HCT116 (cell line): Measurements from ENCODE around the gene CDKN2B-AS1. TPM values are rescaled to one million over a fixed set of nuclear protein-coding genes. Genes with fewer than 3 reads are reported as not detected.

ENCODE experiments used
- ATAC-seq: fragments of 200-7000 bp; cut with Tn5 transposase; 2 replicates; pipeline ENCODE4 v1.9.1; 2020; ENCODE audit warnings: mild to moderate bottlenecking, moderate library complexity
- BruUV-seq: library from RNA; stranded (reverse); fragments of 400-500 nt; replicated peaks from 2 replicates; lab custom pipeline; 2021; lab: Mats Ljungman, UMichigan
- CTCF ChIA-PET: fragments of 300-600 bp; sonication (Branson Sonifier 250); formaldehyde crosslinking; loops from one replicate; lab custom pipeline; 2021; ENCODE audit warnings: antibody characterized with exemption; lab: Charles Lee
- POLR2A ChIA-PET: fragments of 300-600, 350-600 bp; sonication (Branson Sonifier 250); formaldehyde crosslinking; loops from one replicate; lab custom pipeline; 2021; ENCODE audit warnings: antibody characterized with exemption; lab: Charles Lee
- RAD21 ChIA-PET, 2 experiments: fragments of 300-600 bp; sonication (Branson Sonifier 250); formaldehyde crosslinking; loops; one replicate each; lab custom pipeline; 2023; ENCODE audit warnings: low total read pairs in 2 of 2; ENCODE audit not compliant: uncharacterized antibody in 2 of 2, unreplicated experiment in 2 of 2, low non-redundant PET in 1 of 2; lab: Charles Lee
- DNase-seq: peaks from one replicate; pipeline ENCODE4 v3.0.0-alpha.2; 2010; ENCODE audit warnings: low read depth, low spot score
- H2AFZ ChIP-seq: fragments of 200-600 bp; shearing (Covaris generic), sonication (generic); 2 replicates; pipeline ENCODE4 v1.6.1; 2017; ENCODE audit warnings: low read depth, mixed run types, mixed read lengths, antibody characterized with exemption, low read length; ENCODE audit not compliant: poor library complexity, severe bottlenecking
- H3K27ac ChIP-seq: 2 replicates; pipeline ENCODE4 v1.5.1; 2012; ENCODE audit warnings: low read depth, low read length
- H3K27me3 ChIP-seq: fragments of 200-600 bp; sonication (generic); 2 replicates; pipeline ENCODE4 v1.6.1; 2016; ENCODE audit warnings: mixed run types, low read length, mixed read lengths; ENCODE audit not compliant: insufficient read depth
- H3K36me3 ChIP-seq, 2 experiments: fragments of 200-500 bp in 1 of 2; fragments of 200-600 bp in 1 of 2; sonication (Bioruptor generic) in 1 of 2; sonication (generic) in 1 of 2; 2 replicates each; pipeline versions ENCODE4 v1.5.1 to v1.6.1; 2014 to 2016; ENCODE audit warnings: low read length in 2 of 2, inconsistent platforms in 1 of 2, mixed read lengths in 1 of 2, mixed run types in 1 of 2; ENCODE audit not compliant: insufficient read depth in 2 of 2, control insufficient read depth in 1 of 2
- H3K4me1 ChIP-seq, 2 experiments: fragments of 200-600 bp in 1 of 2; sonication (generic) in 1 of 2; 2 replicates each; pipeline versions ENCODE4 v1.5.1 to v1.6.1; 2012 to 2017; ENCODE audit warnings: low read length in 2 of 2, inconsistent platforms in 1 of 2, mild to moderate bottlenecking in 1 of 2, mixed read lengths in 1 of 2, mixed run types in 1 of 2, moderate library complexity in 1 of 2; ENCODE audit not compliant: insufficient read depth in 2 of 2, control insufficient read depth in 1 of 2
- H3K4me2 ChIP-seq: fragments of 200-600 bp; sonication (generic); 2 replicates; pipeline ENCODE4 v1.6.1; 2017; ENCODE audit warnings: mixed run types, low read length, mixed read lengths
- H3K4me3 ChIP-seq, 2 experiments: fragments of 200-600 bp in 1 of 2; sonication (generic) in 1 of 2; replicated peaks in 1 of 2; 2 replicates each; pipeline ENCODE4 v1.5.1; 2011 to 2016; ENCODE audit warnings: low read length in 2 of 2, control low read depth in 1 of 2, low read depth in 1 of 2, mild to moderate bottlenecking in 1 of 2, mixed read lengths in 1 of 2, mixed run types in 1 of 2
- H3K79me2 ChIP-seq: fragments of 200-600 bp; sonication (generic); 2 replicates; pipeline ENCODE4 v1.6.1; 2017; ENCODE audit warnings: mild to moderate bottlenecking, mixed run types, low read length, moderate library complexity, mixed read lengths; ENCODE audit not compliant: insufficient read depth
- H3K9ac ChIP-seq: fragments of 200-600 bp; sonication (generic); 2 replicates; pipeline ENCODE4 v1.6.1; 2016; ENCODE audit warnings: low read length, mixed read lengths
- H3K9me2 ChIP-seq: fragments of 200-600 bp; sonication (generic), shearing (Covaris generic); 2 replicates; pipeline ENCODE4 v1.6.1; 2017; ENCODE audit warnings: mixed run types, mild to moderate bottlenecking, moderate library complexity; ENCODE audit not compliant: insufficient read depth
- H3K9me3 ChIP-seq, 2 experiments: fragments of 200-500 bp in 1 of 2; fragments of 200-600 bp in 1 of 2; sonication (Bioruptor generic) in 1 of 2; sonication (generic) in 1 of 2; 2 replicates each; pipeline ENCODE4 v1.6.1; 2014 to 2017; ENCODE audit warnings: low read length in 2 of 2, mixed read lengths in 2 of 2, inconsistent platforms in 1 of 2, low read depth in 1 of 2, mild to moderate bottlenecking in 1 of 2, mixed run types in 1 of 2, moderate library complexity in 1 of 2; ENCODE audit not compliant: control insufficient read depth in 1 of 2, insufficient read depth in 1 of 2
- H4K20me1 ChIP-seq: fragments of 200-600 bp; sonication (generic), shearing (Covaris generic); 2 replicates; pipeline ENCODE4 v1.6.1; 2017; ENCODE audit warnings: mixed run types, mild to moderate bottlenecking, moderate library complexity; ENCODE audit not compliant: insufficient read depth
- CBX3 ChIP-seq: IDR thresholded peaks from 2 replicates; pipeline ENCODE4 v1.6.1; 2012; ENCODE audit warnings: low read depth
- CEBPB ChIP-seq: IDR thresholded peaks from 2 replicates; pipeline ENCODE4 v1.6.1; 2012; ENCODE audit warnings: low read depth
- ELF1 ChIP-seq: IDR thresholded peaks from 2 replicates; pipeline ENCODE4 v1.6.1; 2012; ENCODE audit warnings: low read depth, borderline replicate concordance
- EZH2 ChIP-seq: fragments of 200-600 bp; sonication (generic); IDR thresholded peaks from 2 replicates; pipeline ENCODE4 v1.6.1; 2017; ENCODE audit warnings: antibody characterized with exemption, mixed run types
- EZH2phosphoT487 ChIP-seq: fragments of 200-600 bp; IDR thresholded peaks from 2 replicates; pipeline ENCODE4 v1.6.1; 2018; ENCODE audit warnings: antibody characterized with exemption, borderline replicate concordance
- JUND ChIP-seq: IDR thresholded peaks from 2 replicates; pipeline ENCODE4 v1.6.1; 2012
- POLR2A ChIP-seq: IDR thresholded peaks from 2 replicates; pipeline ENCODE4 v1.7.0; 2011; ENCODE audit warnings: borderline replicate concordance; ENCODE audit not compliant: insufficient read depth, insufficient read length; ENCODE audit errors: extremely low read depth
- POLR2AphosphoS5 ChIP-seq: IDR thresholded peaks from 2 replicates; pipeline ENCODE4 v1.6.1; 2011; ENCODE audit warnings: mild to moderate bottlenecking, low read depth, low read length, moderate library complexity
- RAD21 ChIP-seq: IDR thresholded peaks from 2 replicates; pipeline ENCODE4 v1.6.1; 2012; ENCODE audit warnings: low read depth, mild to moderate bottlenecking
- REST ChIP-seq: IDR thresholded peaks from 2 replicates; pipeline ENCODE4 v1.6.1; 2012; ENCODE audit warnings: low read depth
- SIN3A ChIP-seq: IDR thresholded peaks from 2 replicates; pipeline ENCODE4 v1.6.1; 2012; ENCODE audit warnings: low read depth
- SRF ChIP-seq: IDR thresholded peaks from 2 replicates; pipeline ENCODE4 v1.6.1; 2012; ENCODE audit warnings: low read depth
- TCF7L2 ChIP-seq: IDR thresholded peaks from 2 replicates; pipeline ENCODE4 v1.7.0; 2011; ENCODE audit warnings: borderline replicate concordance, inconsistent platforms; ENCODE audit not compliant: insufficient read depth, insufficient read length; ENCODE audit errors: extremely low read depth
- ZBTB33 ChIP-seq: IDR thresholded peaks from 2 replicates; pipeline ENCODE4 v1.6.1; 2011; ENCODE audit warnings: mild to moderate bottlenecking, low read length, moderate library complexity; ENCODE audit not compliant: insufficient replicate concordance; ENCODE audit errors: extremely low read depth
- ZFX ChIP-seq: fragments of 450-650 bp; IDR thresholded peaks from 2 replicates; pipeline ENCODE4 v1.6.1; 2017
- ZNF274 ChIP-seq: fragments of 200-500 bp; sonication (Bioruptor generic); IDR thresholded peaks from 2 replicates; pipeline ENCODE4 v1.6.1; 2014; ENCODE audit warnings: mild to moderate bottlenecking, low read depth, low read length, inconsistent platforms
- intact Hi-C: fragments of 100-400 bp; cut with micrococcal nuclease; formaldehyde crosslinking; loops from 2 replicates; pipeline ENCODE4 v1.10.0; 2022
- total RNA-seq: library from RNA; stranded (reverse); gene quantifications from one replicate; pipeline ENCODE4 v1.2.1, GENCODE V29; 2021; ENCODE audit not compliant: unreplicated experiment
- TF ChIP-seq, protein P1 (sequence below): IDR thresholded peaks from 2 replicates; pipeline ENCODE4 v1.6.1; 2012

The CDKN2B-AS1 gene
- total RNA-seq, 1 experiment from 2014 or later: 1.7 TPM

GRCh38 chr9:21967702-21968101 lies 26.9 kb upstream of the CDKN2B-AS1 start:
- no peaks in the 10 kb centered on the region for H4K20me1 ChIP-seq
- no peak overlapping the region for H2AFZ ChIP-seq
- peaks cover 0 to 17% of the 10 kb centered on the region in 2 experiments; a peak in 1 of 4 replicates for H3K36me3 ChIP-seq
- intact Hi-C loops: no loop called here
- DNase-seq (no peak), ATAC-seq (no peak)
- no peaks in the 10 kb centered on the region for H3K4me1 ChIP-seq
- TF ChIP-seq EZH2 (no peak), ZBTB33 (no peak), EZH2phosphoT487 (no peak), ZNF274 (no peak), ELF1 (no peak), ZFX (no peak), REST (no peak), POLR2AphosphoS5 (no peak), SIN3A (no peak), CBX3 (no peak), CEBPB (no peak), RAD21 (no peak), POLR2A (no peak), SRF (no peak), JUND (no peak), TCF7L2 (no peak)
- TF ChIP-seq, protein P1, sequence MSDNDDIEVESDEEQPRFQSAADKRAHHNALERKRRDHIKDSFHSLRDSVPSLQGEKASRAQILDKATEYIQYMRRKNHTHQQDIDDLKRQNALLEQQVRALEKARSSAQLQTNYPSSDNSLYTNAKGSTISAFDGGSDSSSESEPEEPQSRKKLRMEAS: no peak
- CTCF ChIA-PET: no interaction called here
- H3K9me3 ChIP-seq: no peaks in the 10 kb centered on the region
- POLR2A ChIA-PET: no interaction called here
- H3K9ac ChIP-seq: no peak overlapping the region
- RAD21 ChIA-PET: no interaction called here
- no peak overlapping the region for H3K4me2 ChIP-seq
- no peaks in the 10 kb centered on the region for H3K27me3 ChIP-seq
- H3K79me2 ChIP-seq: peaks cover 18% of the 10 kb centered on the region
- BruUV-seq: no TSS peak
- H3K4me3 ChIP-seq: no peak overlapping the region
- no peaks in the 10 kb centered on the region for H3K9me2 ChIP-seq
- H3K27ac ChIP-seq: no peak overlapping the region
